ENCODE results near the gene FAF1. TPM values are rescaled to one million over a fixed set of nuclear protein-coding genes. Genes with fewer than 3 reads are reported as not detected.

FAF1 gene
- total RNA-seq, 4 donors from 2014 or later = 25.1 to 74.6 (median 37.2) TPM

GRCh38 chr1:50620680-50621329 lies 339.3 kb downstream of the FAF1 start:
- in situ Hi-C loops (cut with MboI; ENCODE audit: low pct_ligation_motif_present in 1 of 4, low pct_unique_long_range_greater_than_20kb in 1 of 4, low sequenced_read_pairs in 3 of 4) (no loop called here), intact Hi-C loops (cut with DNase I; ENCODE audit: low total_unique reads) (no loop called here)
- WGBS, 2 donors (ENCODE audit: low coverage in 1 of 2) = 45 to 70% methylated on average over 2 to 6 of the region's 6 CpGs
- Histone ChIP-seq H3K27ac (peak overlapping the region; percentile 42 to 78 (median 63)), H3K4me1 (no peaks in the 10 kb centered on the region), H3K4me3 (peak overlapping the region in 2 of 4 donors; percentile 2 to 20), H3K36me3 (no peaks in the 10 kb centered on the region), H3K27me3 (no peaks in the 10 kb centered on the region), H3K9me3 (no peaks in the 10 kb centered on the region)
- peak; percentile 25 to 63 (median 47) for TF ChIP-seq CTCF (IDR thresholded peaks at IDR 0.05)
- no peak for TF ChIP-seq POLR2AphosphoS5 (IDR thresholded peaks at IDR 0.05)
- TF ChIP-seq EP300 (IDR thresholded peaks at IDR 0.05; ENCODE audit: low read depth) = no peak
- no peak for TF ChIP-seq POLR2A (IDR thresholded peaks at IDR 0.05)
- DNase-seq = peak; percentile 60

GRCh38 chr1:50615036-50615750 lies 344.9 kb downstream of the FAF1 start:
- Histone ChIP-seq H3K36me3 (no peaks in the 10 kb centered on the region), H3K4me3 (no peak overlapping the region), H3K4me1 (no peaks in the 10 kb centered on the region), H3K27me3 (no peaks in the 10 kb centered on the region), H3K27ac (no peak overlapping the region), H3K9me3 (no peaks in the 10 kb centered on the region)
- intact Hi-C loops (cut with DNase I; ENCODE audit: low total_unique reads) = no loop called here
- TF ChIP-seq POLR2A (IDR thresholded peaks at IDR 0.05) (no peak), CTCF (IDR thresholded peaks at IDR 0.05) (no peak), EP300 (IDR thresholded peaks at IDR 0.05; ENCODE audit: low read depth) (no peak), POLR2AphosphoS5 (IDR thresholded peaks at IDR 0.05) (no peak)
- in situ Hi-C loops (cut with MboI; ENCODE audit: low pct_ligation_motif_present in 1 of 4, low pct_unique_long_range_greater_than_20kb in 1 of 4, low sequenced_read_pairs in 3 of 4) = no loop called here
- 87 to 98% methylated on average over 2 of the region's 2 CpGs for WGBS, 2 donors (ENCODE audit: low coverage in 1 of 2)
- DNase-seq = no peak

- Histone ChIP-seq H3K9me3 (no peaks in the 10 kb centered on the region), H3K4me3 (no peak overlapping the region), H3K36me3 (no peaks in the 10 kb centered on the region), H3K27ac (no peak overlapping the region), H3K27me3 (no peaks in the 10 kb centered on the region), H3K4me1 (no peaks in the 10 kb centered on the region)
- in situ Hi-C loops (cut with MboI; ENCODE audit: low pct_ligation_motif_present in 1 of 4, low pct_unique_long_range_greater_than_20kb in 1 of 4, low sequenced_read_pairs in 3 of 4) = no loop called here
- DNase-seq = no peak
- TF ChIP-seq EP300 (IDR thresholded peaks at IDR 0.05; ENCODE audit: low read depth) (no peak), POLR2AphosphoS5 (IDR thresholded peaks at IDR 0.05) (no peak), POLR2A (IDR thresholded peaks at IDR 0.05) (no peak), CTCF (IDR thresholded peaks at IDR 0.05) (no peak)
- WGBS, 2 donors (ENCODE audit: low coverage in 1 of 2) = 79 to 81% methylated on average over 6 of the region's 6 CpGs
- intact Hi-C loops (cut with DNase I; ENCODE audit: low total_unique reads) = no loop called here
Observed at GRCh38 chr1:50611675-50612074, 348.4 kb downstream of the FAF1 start.

- Histone ChIP-seq H3K4me1 (no peaks in the 10 kb centered on the region), H3K4me3 (no peak overlapping the region), H3K9me3 (no peaks in the 10 kb centered on the region), H3K36me3 (no peaks in the 10 kb centered on the region), H3K27ac (no peak overlapping the region), H3K27me3 (no peaks in the 10 kb centered on the region)
- intact Hi-C loops (cut with DNase I; ENCODE audit: low total_unique reads) = no loop called here
- in situ Hi-C loops (cut with MboI; ENCODE audit: low pct_ligation_motif_present in 1 of 4, low pct_unique_long_range_greater_than_20kb in 1 of 4, low sequenced_read_pairs in 3 of 4) = no loop called here
- TF ChIP-seq POLR2A (IDR thresholded peaks at IDR 0.05) (no peak), CTCF (IDR thresholded peaks at IDR 0.05) (no peak), EP300 (IDR thresholded peaks at IDR 0.05; ENCODE audit: low read depth) (no peak), POLR2AphosphoS5 (IDR thresholded peaks at IDR 0.05) (no peak)
- WGBS, 2 donors (ENCODE audit: low coverage in 1 of 2) = 47 to 73% methylated on average over 2 of the region's 2 CpGs
- no peak for DNase-seq
Observed at GRCh38 chr1:50610563-50610962, 349.5 kb downstream of the FAF1 start.

All from transverse colon (tissue), 4 donors.